T-helper 17 cell (primary cell): ENCODE results near the gene C10orf105. TPM values are rescaled to one million over a fixed set of nuclear protein-coding genes. Genes with fewer than 3 reads are reported as not detected.

ENCODE experiments used
- ATAC-seq: fragments of 150-1000 bp; cut with Tn5 transposase; 2 replicates; pipeline ENCODE4 v1.10.0; 2021; ENCODE audit warnings: mild to moderate bottlenecking, moderate library complexity
- DNase-seq, 3 donors: peaks; one replicate each; pipeline versions ENCODE4 v3.0.0 to v3.0.0-alpha.2; 2020 to 2021
- H3K9me3 ChIP-seq: one replicate; pipeline ENCODE4 v1.7.0; 2013; ENCODE audit warnings: low read length, mild to moderate bottlenecking; ENCODE audit not compliant: control insufficient read depth, poor library complexity, severe bottlenecking
- H3K27ac Mint-ChIP-seq: one replicate; pipeline ENCODE4 v1.8.0; 2022; ENCODE audit warnings: mild to moderate bottlenecking, moderate library complexity, mixed read lengths
- H3K27me3 Mint-ChIP-seq: one replicate; pipeline ENCODE4 v1.8.0; 2022; ENCODE audit warnings: mixed read lengths
- H3K36me3 Mint-ChIP-seq: one replicate; pipeline ENCODE4 v1.8.0; 2022; ENCODE audit warnings: low read depth, mixed read lengths
- H3K4me1 Mint-ChIP-seq: one replicate; pipeline ENCODE4 v1.8.0; 2022; ENCODE audit warnings: mild to moderate bottlenecking, mixed read lengths
- H3K4me3 Mint-ChIP-seq: one replicate; pipeline ENCODE4 v1.8.0; 2022; ENCODE audit warnings: mild to moderate bottlenecking, moderate library complexity, mixed read lengths
- total RNA-seq, 4 donors: library from RNA in 2 of 4; stranded (reverse) in 2 of 4; gene quantifications; one replicate each; pipeline ENCODE4 v1.2.3 and lab custom pipeline; 2022 to 2026

Gene C10orf105
- total RNA-seq, 2 donors from 2014 or later = 0.31 to 0.37 TPM

- H3K4me3 Mint-ChIP-seq = no peak overlapping the region
- DNase-seq (no peak), ATAC-seq (no peak)
- H3K27me3 Mint-ChIP-seq = no peaks in the 10 kb centered on the region
- H3K4me1 Mint-ChIP-seq = peaks cover 17% of the 10 kb centered on the region
- no peaks in the 10 kb centered on the region for H3K36me3 Mint-ChIP-seq
- no peak overlapping the region for H3K27ac Mint-ChIP-seq
- H3K9me3 ChIP-seq = no peaks in the 10 kb centered on the region
These were observed 26.8 kb downstream of the C10orf105 start for GRCh38 chr10:71692598-71693306.

- no peaks in the 10 kb centered on the region for H3K27me3 Mint-ChIP-seq
- no peak overlapping the region for H3K27ac Mint-ChIP-seq
- ATAC-seq (no peak), DNase-seq (no peak)
- H3K36me3 Mint-ChIP-seq = no peaks in the 10 kb centered on the region
- H3K9me3 ChIP-seq = no peaks in the 10 kb centered on the region
- peaks cover 14% of the 10 kb centered on the region for H3K4me1 Mint-ChIP-seq
- H3K4me3 Mint-ChIP-seq = no peak overlapping the region
These were observed 28.2 kb downstream of the C10orf105 start for GRCh38 chr10:71691405-71691804.

GRCh38 chr10:71690094-71690720 is 29.4 kb downstream of the C10orf105 start:
- DNase-seq (no peak), ATAC-seq (no peak)
- Mint-ChIP-seq H3K27ac (peak overlapping the region; percentile 5), H3K27me3 (no peaks in the 10 kb centered on the region), H3K4me1 (peaks cover 14% of the 10 kb centered on the region), H3K4me3 (no peak overlapping the region), H3K36me3 (no peaks in the 10 kb centered on the region)
- H3K9me3 ChIP-seq = no peaks in the 10 kb centered on the region

GRCh38 chr10:71688256-71688655 is 31.3 kb downstream of the C10orf105 start:
- H3K27me3 Mint-ChIP-seq = peaks cover under 1% of the 10 kb centered on the region
- ATAC-seq (no peak), DNase-seq (no peak)
- peak overlapping the region; percentile 0 for H3K4me3 Mint-ChIP-seq
- no peaks in the 10 kb centered on the region for H3K9me3 ChIP-seq
- H3K4me1 Mint-ChIP-seq = peaks cover 2% of the 10 kb centered on the region
- no peaks in the 10 kb centered on the region for H3K36me3 Mint-ChIP-seq
- H3K27ac Mint-ChIP-seq = peak overlapping the region; percentile 16

- Mint-ChIP-seq H3K4me3 (no peak overlapping the region), H3K27me3 (peaks cover 7% of the 10 kb centered on the region), H3K27ac (peak overlapping the region; percentile 16), H3K36me3 (no peaks in the 10 kb centered on the region), H3K4me1 (peaks cover 4% of the 10 kb centered on the region)
- ATAC-seq (no peak), DNase-seq (no peak)
- no peaks in the 10 kb centered on the region for H3K9me3 ChIP-seq
These were observed 32.1 kb downstream of the C10orf105 start for GRCh38 chr10:71687480-71687879.

- Mint-ChIP-seq H3K4me3 (no peak overlapping the region), H3K36me3 (no peaks in the 10 kb centered on the region), H3K27ac (no peak overlapping the region), H3K27me3 (peaks cover 7% of the 10 kb centered on the region), H3K4me1 (peaks cover 4% of the 10 kb centered on the region)
- H3K9me3 ChIP-seq = no peaks in the 10 kb centered on the region
- DNase-seq (no peak), ATAC-seq (no peak)
These were observed 32.5 kb downstream of the C10orf105 start for GRCh38 chr10:71687077-71687476.

- Mint-ChIP-seq H3K27ac (peak overlapping the region; percentile 34), H3K4me3 (no peak overlapping the region), H3K27me3 (peaks cover 7% of the 10 kb centered on the region), H3K36me3 (no peaks in the 10 kb centered on the region), H3K4me1 (peaks cover 2% of the 10 kb centered on the region)
- ATAC-seq (no peak), DNase-seq (no peak)
- H3K9me3 ChIP-seq = no peaks in the 10 kb centered on the region
These were observed 33.9 kb downstream of the C10orf105 start for GRCh38 chr10:71685554-71686232.

- H3K27me3 Mint-ChIP-seq = peaks cover 7% of the 10 kb centered on the region
- H3K9me3 ChIP-seq = no peaks in the 10 kb centered on the region
- ATAC-seq = no peak
- peaks cover 2% of the 10 kb centered on the region for H3K4me1 Mint-ChIP-seq
- no peak overlapping the region for H3K4me3 Mint-ChIP-seq
- H3K27ac Mint-ChIP-seq = no peak overlapping the region
- no peaks in the 10 kb centered on the region for H3K36me3 Mint-ChIP-seq
- no peak for DNase-seq
These were observed 35.0 kb downstream of the C10orf105 start for GRCh38 chr10:71684356-71685173.

- no peak overlapping the region for H3K4me3 Mint-ChIP-seq
- H3K9me3 ChIP-seq = no peaks in the 10 kb centered on the region
- H3K27ac Mint-ChIP-seq = no peak overlapping the region
- ATAC-seq = no peak
- no peaks in the 10 kb centered on the region for H3K36me3 Mint-ChIP-seq
- H3K4me1 Mint-ChIP-seq = peaks cover 2% of the 10 kb centered on the region
- no peak for DNase-seq
- H3K27me3 Mint-ChIP-seq = peaks cover 13% of the 10 kb centered on the region
These were observed 36.3 kb downstream of the C10orf105 start for GRCh38 chr10:71683301-71683700.

GRCh38 chr10:71681977-71682376 is 37.6 kb downstream of the C10orf105 start:
- Mint-ChIP-seq H3K27ac (no peak overlapping the region), H3K27me3 (peaks cover 23% of the 10 kb centered on the region), H3K4me1 (peaks cover 2% of the 10 kb centered on the region), H3K4me3 (no peak overlapping the region), H3K36me3 (no peaks in the 10 kb centered on the region)
- H3K9me3 ChIP-seq = no peaks in the 10 kb centered on the region
- no peak for ATAC-seq
- no peak for DNase-seq

GRCh38 chr10:71679425-71679824 is 40.2 kb downstream of the C10orf105 start:
- Mint-ChIP-seq H3K36me3 (no peaks in the 10 kb centered on the region), H3K27me3 (peaks cover 23% of the 10 kb centered on the region), H3K4me3 (no peak overlapping the region), H3K4me1 (peaks cover 2% of the 10 kb centered on the region), H3K27ac (no peak overlapping the region)
- no peaks in the 10 kb centered on the region for H3K9me3 ChIP-seq
- DNase-seq = no peak
- ATAC-seq = no peak

GRCh38 chr10:71678057-71678805 is 41.3 kb downstream of the C10orf105 start:
- H3K9me3 ChIP-seq = no peaks in the 10 kb centered on the region
- DNase-seq (no peak), ATAC-seq (no peak)
- Mint-ChIP-seq H3K4me3 (no peak overlapping the region), H3K36me3 (no peaks in the 10 kb centered on the region), H3K27ac (no peak overlapping the region), H3K4me1 (peaks cover 2% of the 10 kb centered on the region), H3K27me3 (peaks cover 22% of the 10 kb centered on the region)
